Stimulated activated CD4-positive, alpha-beta T cell treated with anti-CD3 and anti-CD28 coated beads, Interleukin-1b, Interleukin-23, amount 100 ng/mL, for 48 hours (primary cell): ENCODE data around the gene RAET1L.
"Not testable (repeated sequence)": the region's sequence is repeated elsewhere in the genome, so short reads cannot be mapped to it uniquely, and the experiment has no call there.

ENCODE experiments used
- DNase-seq: peaks from one replicate; pipeline ENCODE4 v3.0.0-alpha.2; 2020

The RAET1L gene

GRCh38 chr6:150015281-150016001 is 9.9 kb downstream of the RAET1L start:
- not testable (repeated sequence) for DNase-seq

GRCh38 chr6:150014623-150015280 is 10.6 kb downstream of the RAET1L start:
- DNase-seq = not testable (repeated sequence)

GRCh38 chr6:150013785-150014622 is 11.3 kb downstream of the RAET1L start:
- DNase-seq = not testable (repeated sequence)

- not testable (repeated sequence) for DNase-seq
Observed at GRCh38 chr6:150012846-150013784, 12.2 kb downstream of the RAET1L start.

GRCh38 chr6:150008588-150008987 is 16.7 kb downstream of the RAET1L start:
- DNase-seq = peak; percentile 62

GRCh38 chr6:150006961-150007464 is 18.3 kb downstream of the RAET1L start:
- peak; percentile 69 for DNase-seq

- DNase-seq = no peak
Observed at GRCh38 chr6:150005761-150006651, 19.3 kb downstream of the RAET1L start.

GRCh38 chr6:150004783-150005717 is 20.3 kb downstream of the RAET1L start:
- DNase-seq = peak; percentile 84

GRCh38 chr6:150004101-150004782 is 21.1 kb downstream of the RAET1L start:
- DNase-seq = no peak

GRCh38 chr6:150003599-150003998 is 21.7 kb downstream of the RAET1L start:
- not testable (repeated sequence) for DNase-seq

GRCh38 chr6:150002710-150003109 is 22.6 kb downstream of the RAET1L start:
- no peak for DNase-seq

GRCh38 chr6:150001295-150002008 is 23.9 kb downstream of the RAET1L start:
- DNase-seq = peak; percentile 42

- DNase-seq = no peak
Observed at GRCh38 chr6:149999636-150000035, 25.7 kb downstream of the RAET1L start.

GRCh38 chr6:149995971-149996370 is 29.4 kb downstream of the RAET1L start:
- DNase-seq = no peak

GRCh38 chr6:149995235-149995750 is 30.0 kb downstream of the RAET1L start:
- DNase-seq = no peak

GRCh38 chr6:149991838-149992237 is 33.5 kb downstream of the RAET1L start:
- DNase-seq = no peak

- not testable (repeated sequence) for DNase-seq
Observed at GRCh38 chr6:149991472-149991795, 33.9 kb downstream of the RAET1L start.
